Myocyte (in vitro differentiated cells): Measurements from ENCODE around the gene MTARC2. TPM values are rescaled to one million over a fixed set of nuclear protein-coding genes. Genes with fewer than 3 reads are reported as not detected.

Experiments used
- DNase-seq: peaks from one replicate; pipeline ENCODE4 v3.0.0-alpha.2; 2012; ENCODE audit warnings: low read depth
- total RNA-seq: library from RNA; depleted of rRNA; stranded (reverse); fragments of >200 nt; gene quantifications from 2 replicates; pipeline ENCODE4 v1.2.3, GENCODE V29; 2014

Gene MTARC2
- total RNA-seq, 1 donor from 2014 or later: 2.2 TPM

DNA sequence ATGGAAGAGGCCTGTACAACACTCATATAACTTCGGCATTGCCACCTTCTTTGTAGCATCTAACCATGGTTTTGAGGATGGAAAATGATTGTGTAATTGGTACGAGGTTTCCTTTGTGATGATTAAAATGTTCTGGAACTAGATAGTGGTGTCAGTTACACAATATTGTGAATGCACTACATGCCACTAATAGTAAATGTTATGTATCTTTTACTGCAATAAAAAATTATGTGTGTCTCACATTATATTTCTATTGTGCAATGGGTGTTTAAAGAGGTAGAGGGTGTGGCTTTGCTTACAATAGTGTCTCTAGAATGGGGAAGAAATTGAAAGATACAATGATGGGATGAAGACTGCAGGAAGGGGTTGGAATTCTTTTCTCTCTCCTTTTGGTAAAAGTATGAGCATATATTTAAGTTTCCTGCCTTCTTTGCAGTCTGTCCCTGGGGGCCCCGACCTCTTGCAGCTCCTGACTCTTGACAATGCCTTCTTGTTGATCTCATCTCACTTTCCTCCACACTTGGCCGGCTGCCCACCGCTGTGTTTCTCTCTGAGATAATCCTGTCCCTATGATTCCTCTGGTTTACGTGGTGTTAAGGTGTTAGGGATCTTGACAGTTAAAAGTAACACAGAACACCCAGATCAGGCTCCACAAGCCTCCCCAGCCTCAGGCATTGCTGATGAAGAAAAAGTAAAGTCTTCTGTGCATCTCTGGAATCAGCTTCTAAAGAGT lies 77.9 kb downstream of the MTARC2 start:
- DNase-seq: no peak

DNA sequence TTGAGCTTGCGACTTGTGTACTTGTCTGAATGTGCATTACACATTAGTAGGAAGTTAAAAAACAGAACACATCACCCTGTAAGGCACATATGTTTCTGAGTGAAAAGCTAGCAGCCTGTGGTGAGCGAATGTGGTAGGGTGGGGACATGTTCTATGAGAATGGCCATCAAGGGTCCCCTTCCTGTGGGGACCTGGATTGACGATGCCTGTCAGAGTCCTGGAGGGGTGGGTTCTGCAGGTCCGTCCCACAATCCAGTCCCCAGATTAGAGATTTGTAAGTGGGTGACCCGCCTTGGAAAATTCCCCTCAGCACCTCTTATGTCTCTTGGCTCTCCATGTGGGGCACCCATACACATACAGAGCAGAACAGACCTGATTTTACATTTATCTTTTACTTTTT lies 78.6 kb downstream of the MTARC2 start:
- no peak for DNase-seq

DNA sequence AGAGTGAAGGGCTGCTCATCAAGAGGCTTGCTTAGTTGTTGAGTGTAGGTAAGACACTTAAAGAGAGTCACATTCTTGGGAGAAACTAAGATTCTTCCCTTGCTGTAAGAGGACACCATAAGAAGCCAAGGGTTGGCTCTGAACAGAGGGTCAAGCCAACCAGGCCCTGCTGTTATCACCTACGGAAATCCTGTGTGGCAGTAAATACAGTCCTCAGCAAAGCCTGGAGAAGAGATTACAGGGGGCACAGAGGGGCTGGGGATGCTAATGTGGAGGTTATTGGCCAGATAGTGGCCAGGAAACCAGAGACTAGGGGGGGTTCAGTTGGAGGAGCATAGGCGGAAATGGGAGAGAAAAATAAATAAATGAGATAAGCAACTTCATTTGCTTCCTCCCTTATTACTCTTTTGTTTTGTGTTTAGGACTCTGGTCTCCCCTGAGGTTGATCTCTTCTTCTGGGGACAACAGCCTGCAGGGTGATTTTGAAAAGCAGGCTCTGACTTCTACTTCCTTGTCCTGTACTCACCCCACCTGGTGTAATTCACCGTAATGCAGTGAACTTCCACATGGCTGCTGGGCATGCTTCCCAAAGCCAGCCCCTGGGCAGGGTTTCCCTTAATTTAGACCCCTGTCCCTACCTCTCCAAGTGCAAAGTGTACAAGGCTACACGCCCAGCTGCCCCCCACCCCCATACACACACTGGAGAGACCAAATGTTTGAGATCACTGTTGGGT lies 79.5 kb downstream of the MTARC2 start:
- no peak for DNase-seq

DNA sequence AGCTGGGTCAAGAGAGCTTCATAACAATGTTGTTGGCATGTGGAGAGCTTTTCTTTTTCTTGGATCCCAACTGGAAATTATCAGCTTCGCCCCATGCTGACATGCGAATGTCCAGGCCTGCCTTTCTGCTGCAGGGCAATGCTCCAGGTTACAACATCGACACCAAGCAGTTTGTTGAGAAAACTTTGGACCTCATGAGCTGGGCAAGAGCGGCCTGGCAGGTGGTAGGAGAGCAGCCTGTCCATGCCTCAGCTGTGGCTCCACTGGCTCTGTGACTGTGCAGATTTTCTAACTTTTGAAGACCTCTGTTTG lies 80.0 kb downstream of the MTARC2 start:
- no peak for DNase-seq

DNA sequence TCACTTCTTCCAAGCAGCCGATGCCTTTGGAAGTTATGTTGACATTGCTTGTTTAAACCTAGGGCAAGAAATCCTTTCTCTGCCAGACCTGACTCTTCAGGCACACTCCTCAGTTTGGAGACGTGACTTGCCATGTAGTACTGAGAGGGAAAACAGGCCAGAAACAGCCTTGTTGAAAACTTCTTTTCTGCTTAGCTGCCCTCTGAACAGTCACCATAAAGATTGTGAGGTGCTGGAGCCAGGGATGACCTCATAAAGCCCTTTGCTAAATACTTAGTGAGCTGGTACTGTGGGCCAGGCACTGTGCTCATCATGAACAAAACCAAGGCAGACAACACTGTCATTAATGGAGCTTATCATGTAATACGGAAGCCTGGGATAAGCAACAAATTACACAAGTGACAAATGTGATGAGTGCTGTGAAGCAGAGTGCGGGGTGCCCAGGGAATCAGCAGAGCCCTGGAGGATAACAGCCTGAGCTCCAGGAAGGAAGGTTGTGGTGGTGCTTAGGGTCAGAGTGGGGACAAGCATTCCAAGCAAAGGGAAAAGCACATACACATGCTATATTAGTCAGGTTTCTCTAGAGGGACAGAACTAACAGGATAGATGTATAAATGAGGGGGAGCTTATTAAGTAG lies 80.9 kb downstream of the MTARC2 start:
- DNase-seq: no peak

DNA sequence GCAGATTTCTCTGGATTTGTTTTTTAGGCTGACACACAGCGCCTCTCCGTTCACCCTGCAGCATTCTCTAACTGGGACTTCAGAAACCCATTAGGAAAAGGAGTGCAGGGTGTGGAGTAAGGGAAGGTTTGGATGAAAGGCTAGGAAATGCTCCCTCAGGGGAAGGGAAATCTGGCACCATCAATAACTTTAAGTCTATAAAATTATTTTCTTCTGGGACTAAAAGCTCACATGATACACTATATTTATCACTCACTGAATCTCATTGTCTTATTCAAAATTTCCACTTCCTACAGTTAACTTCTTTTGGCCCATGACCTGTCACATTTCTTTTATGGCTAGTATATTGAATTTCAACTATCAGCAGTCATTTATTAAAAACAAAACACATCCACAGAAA lies 85.3 kb downstream of the MTARC2 start:
- DNase-seq: no peak

Other genes starting within 250 kb of the MTARC2 start
- 0.08 TPM in 1 of 2 replicates, not detected in the other for gene MARK1, start 220.2 kb upstream of the MTARC2 start, total RNA-seq
- not detected in 2 replicates for gene C1orf115, start 58.0 kb upstream of the MTARC2 start, total RNA-seq
- 0.31 and 0.51 TPM in 2 replicates for gene MTARC1, start 38.6 kb downstream of the MTARC2 start, total RNA-seq
- gene HLX, start 131.1 kb downstream of the MTARC2 start, total RNA-seq: 2.3 and 4.0 TPM in 2 replicates